K562 (cell line): ENCODE results near the gene EEF2. TPM values are rescaled to one million over a fixed set of nuclear protein-coding genes. Genes with fewer than 3 reads are reported as not detected.
"Not testable (repeated sequence)": the region's sequence is repeated elsewhere in the genome, so short reads cannot be mapped to it uniquely, and the experiment has no call there.

Experiments used
- ATAC-seq: fragments of 200-7000 bp; cut with Tn5 transposase; 3 replicates; pipeline ENCODE4 v1.9.1; 2020; ENCODE audit warnings: moderate library complexity
- BruUV-seq: library from RNA; stranded (reverse); fragments of 400-500 nt; replicated peaks from 2 replicates; lab custom pipeline; 2021; lab: Mats Ljungman, UMichigan
- CTCF ChIA-PET: fragments of 300-600 bp; formaldehyde crosslinking; extraction: SDS; loops from one replicate; lab custom pipeline; 2021; ENCODE audit warnings: low intra/inter-chr PET ratio; lab: Yijun Ruan, JAX
- POLR2A ChIA-PET: fragments of 300-600, 350-650 bp; sonication (Branson Sonifier 250); formaldehyde crosslinking; extraction: SDS; loops from one replicate; lab custom pipeline; 2021; ENCODE audit warnings: antibody characterized with exemption, inconsistent platforms; lab: Yijun Ruan, JAX
- DNase-seq, 4 experiments: peaks; one replicate each; pipeline versions ENCODE4 v3.0.0 to v3.0.0-alpha.2; 2011 to 2018; ENCODE audit warnings: low spot score in 3 of 4, mixed read lengths in 3 of 4; ENCODE audit errors: extremely low read depth in 1 of 4
- FAIRE-seq: peaks from 2 replicates; lab custom pipeline; 2011; peaks lifted over from hg19 to GRCh38; lab: Jason Lieb, UNC
- H2AFZ ChIP-seq: 2 replicates; pipeline ENCODE4 v1.6.0; 2011; ENCODE audit warnings: low read depth, low read length, control low read depth, inconsistent platforms
- H3K27ac ChIP-seq: fragments of 200-600 bp; 3 replicates; pipeline ENCODE4 v1.8.0; 2011; ENCODE audit warnings: low read depth, mild to moderate bottlenecking, control low read depth, inconsistent platforms, low read length, moderate library complexity, mixed read lengths; ENCODE audit errors: extremely low read depth
- H3K27me3 ChIP-seq, 2 experiments: fragments of 300-600 bp in 1 of 2; 2 replicates in 1 of 2; 3 replicates in 1 of 2; pipeline versions ENCODE4 v1.6.0 to v1.8.0; 2011; ENCODE audit warnings: inconsistent platforms in 2 of 2, low read length in 2 of 2, mild to moderate bottlenecking in 1 of 2, mixed read lengths in 1 of 2, moderate library complexity in 1 of 2; ENCODE audit not compliant: control insufficient read depth in 2 of 2, insufficient read depth in 2 of 2
- H3K36me3 ChIP-seq: fragments of 300-600 bp; 3 replicates; pipeline ENCODE4 v1.8.0; 2011; ENCODE audit warnings: mild to moderate bottlenecking, low read length, inconsistent platforms; ENCODE audit not compliant: control insufficient read depth, insufficient read depth
- H3K4me1 ChIP-seq, 2 experiments: fragments of 200-600 bp in 1 of 2; replicated peaks in 1 of 2; 2 replicates in 1 of 2; 3 replicates in 1 of 2; pipeline versions ENCODE4 v1.5.1 to v1.8.0; 2011; ENCODE audit warnings: inconsistent platforms in 2 of 2, low read length in 2 of 2, mild to moderate bottlenecking in 1 of 2, mixed read lengths in 1 of 2, moderate library complexity in 1 of 2; ENCODE audit not compliant: control insufficient read depth in 2 of 2, insufficient read depth in 2 of 2
- H3K4me2 ChIP-seq: 2 replicates; pipeline ENCODE4 v1.6.1; 2011; ENCODE audit warnings: low read length, control low read depth, inconsistent platforms, mixed read lengths; ENCODE audit not compliant: insufficient read depth
- H3K4me3 ChIP-seq: fragments of 200-600 bp; sonication (generic), shearing (Covaris generic); 2 replicates; pipeline ENCODE4 v1.5.1; 2016; ENCODE audit warnings: control low read depth, inconsistent platforms
- H3K79me2 ChIP-seq: fragments of 200-600 bp; 3 replicates; pipeline ENCODE4 v1.8.0; 2011; ENCODE audit warnings: low read length, inconsistent platforms; ENCODE audit not compliant: control insufficient read depth, insufficient read depth
- H3K9ac ChIP-seq, 2 experiments: 2 replicates each; pipeline versions ENCODE4 v1.6.0 to v1.6.1; 2011; ENCODE audit warnings: low read depth in 2 of 2, low read length in 2 of 2, control low read depth in 1 of 2, inconsistent platforms in 1 of 2, mild to moderate bottlenecking in 1 of 2, mixed read lengths in 1 of 2; ENCODE audit not compliant: insufficient read depth in 1 of 2
- H3K9me1 ChIP-seq: one replicate; pipeline ENCODE4 v1.6.0; 2011; ENCODE audit warnings: inconsistent platforms, mild to moderate bottlenecking, low read length, moderate library complexity; ENCODE audit not compliant: control insufficient read depth, insufficient read depth
- H3K9me3 ChIP-seq: replicated peaks from 2 replicates; pipeline ENCODE4 v1.5.1; 2011; ENCODE audit warnings: low read depth, low read length, inconsistent platforms; ENCODE audit not compliant: control insufficient read depth, insufficient read depth
- H4K20me1 ChIP-seq: replicated peaks from 2 replicates; pipeline ENCODE4 v1.6.1; 2011; ENCODE audit warnings: low read length, inconsistent platforms, mixed read lengths; ENCODE audit not compliant: control insufficient read depth, insufficient read depth
- ADNP ChIP-seq: fragments of 200-800 bp; sonication (Bioruptor generic); IDR thresholded peaks from 2 replicates; pipeline ENCODE4 v1.6.1; 2016; ENCODE audit warnings: missing genetic modification characterization, missing compliant biosample characterization
- ETV5 ChIP-seq: sonication (generic); formaldehyde crosslinking; IDR thresholded peaks from 2 replicates; pipeline ENCODE4 v1.4.0; 2020; ENCODE audit warnings: low read depth, mild to moderate bottlenecking, missing genetic modification reagents
- HDAC1 ChIP-seq, 2 experiments: fragments of 450-650 bp; IDR thresholded peaks; 2 replicates each; pipeline ENCODE4 v1.6.1; 2016 to 2017; ENCODE audit warnings: inconsistent platforms in 1 of 2, mild to moderate bottlenecking in 1 of 2, moderate library complexity in 1 of 2
- HDAC2 ChIP-seq: fragments of 450-650 bp; IDR thresholded peaks from 2 replicates; pipeline ENCODE4 v1.6.1; 2016; ENCODE audit warnings: mild to moderate bottlenecking
- KDM1A ChIP-seq, 2 experiments: fragments of 450-650 bp; IDR thresholded peaks; 2 replicates each; pipeline ENCODE4 v1.6.1; 2016; ENCODE audit warnings: mild to moderate bottlenecking in 2 of 2
- MIER1 ChIP-seq: fragments of 450-650 bp; IDR thresholded peaks from 2 replicates; pipeline ENCODE4 v1.6.1; 2016; ENCODE audit warnings: antibody characterized with exemption, mild to moderate bottlenecking, low read depth
- RCOR1 ChIP-seq, 2 experiments: IDR thresholded peaks; 2 replicates each; pipeline ENCODE4 v1.6.1; 2012; ENCODE audit warnings: low read depth in 2 of 2, low read length in 2 of 2, borderline replicate concordance in 1 of 2, improper control_type of control experiment in 1 of 2
- SMARCA5 ChIP-seq: fragments of 450-650 bp; IDR thresholded peaks from 2 replicates; pipeline ENCODE4 v1.6.1; 2016
- TRIM28 ChIP-seq: fragments of 450-650 bp; IDR thresholded peaks from 2 replicates; pipeline ENCODE4 v1.6.1; 2017
- ZBTB26 ChIP-seq: fragments of 450-650 bp; formaldehyde crosslinking; IDR thresholded peaks from 2 replicates; pipeline ENCODE4 v1.4.0; 2022; ENCODE audit warnings: missing genetic modification characterization
- ZFX ChIP-seq: sonication (generic); formaldehyde crosslinking; IDR thresholded peaks from 2 replicates; pipeline ENCODE4 v1.8.0; 2022; ENCODE audit warnings: mild to moderate bottlenecking, missing genetic modification reagents, moderate library complexity
- ZNF121 ChIP-seq: sonication (generic); formaldehyde crosslinking; conservative IDR thresholded peaks from 2 replicates; pipeline ENCODE4 v1.8.0; 2022; ENCODE audit warnings: missing genetic modification reagents
- ZNF512 ChIP-seq: IDR thresholded peaks from 2 replicates; pipeline ENCODE4 v1.6.1; 2016; ENCODE audit warnings: missing genetic modification characterization, missing compliant biosample characterization
- ZNF766 ChIP-seq: fragments of 200-800 bp; sonication (Bioruptor generic); conservative IDR thresholded peaks from 2 replicates; pipeline ENCODE4 v1.6.1; 2016; ENCODE audit warnings: missing genetic modification characterization, missing compliant biosample characterization
- WGBS: fragments of 100-300 bp; shearing (Covaris generic); methylation state at CpG from one replicate; pipeline ENCODE4 v1.1.6; 2016; ENCODE audit warnings: low coverage, mixed read lengths; ENCODE audit not compliant: insufficient coverage; ENCODE audit errors: missing lambda C conversion rate; 5-methylcytosine and 5-hydroxymethylcytosine counted together
- in situ Hi-C: fragments of 300-500 bp; cut with MboI; formaldehyde crosslinking; loops from 4 replicates; pipeline ENCODE4 v1.15.0; 2018; ENCODE audit warnings: inconsistent platforms, mixed read lengths
- intact Hi-C: fragments of 100-400 bp; cut with micrococcal nuclease; formaldehyde crosslinking; loops from 2 replicates; pipeline ENCODE4 v1.14.2; 2022
- polyA plus RNA-seq, 8 experiments: library from polyadenylated mRNA; depleted of rRNA in 4 of 8; stranded (reverse) in 5 of 8; unstranded in 3 of 8; fragments of >200 nt; fragmentation: Nextera tagmentation in 2 of 8; fragmentation: Illumina TruSeq in 1 of 8; extraction: Ambion mirVana in 2 of 8; extraction: Trizol in 1 of 8; gene quantifications; 2 replicates each; pipeline versions ENCODE4 v1.2.1 to v1.2.3, GENCODE V29; 2011 to 2014; ENCODE audit warnings: inconsistent platforms in 1 of 8, missing spikeins in 1 of 8
- total RNA-seq, 7 experiments: library from RNA; depleted of rRNA in 6 of 7; stranded (reverse); fragments of >200 nt in 6 of 7; fragmentation: Illumina TruSeq in 2 of 7; extraction: Trizol in 2 of 7; gene quantifications; 2 replicates each; pipeline versions ENCODE4 v1.2.1 to v1.2.3, GENCODE V29; 2011 to 2021; ENCODE audit warnings: low replicate concordance in 1 of 7

EEF2 gene
- total and polyA plus RNA-seq, 9 of the 15 experiments (the other 6 are each of a cell fraction or from before 2014, with no cell fraction given), result 372 to 3,003 (median 1,453) TPM

- BruUV-seq, H3K9ac ChIP-seq, CTCF ChIA-PET, H2AFZ ChIP-seq, DNase-seq, ATAC-seq, H3K4me3 ChIP-seq, intact Hi-C loops, FAIRE-seq, H4K20me1 ChIP-seq, H3K9me3 ChIP-seq, in situ Hi-C loops, H3K27me3 ChIP-seq, H3K79me2 ChIP-seq, H3K9me1 ChIP-seq, H3K36me3 ChIP-seq: not testable (repeated sequence)
- TF ChIP-seq HDAC1 (IDR thresholded peaks at IDR 0.05), result peak in 1 of 2 experiments; percentile 84; a peak in 2 of 4 replicates
- TF ChIP-seq ZNF512 (tag), result peak; percentile 86
- peak; percentile 33; the same call in 1 of the 2 replicates for TF ChIP-seq MIER1
- TF ChIP-seq SMARCA5, result peak; percentile 65; the same call in 1 of the 2 replicates
- TF ChIP-seq KDM1A (IDR thresholded peaks at IDR 0.05), result peak; percentile 95
- peak; percentile 12; the same call in 1 of the 2 replicates for TF ChIP-seq ETV5 (CRISPR knock-in tag)
- peak; percentile 79 for TF ChIP-seq HDAC2
- TF ChIP-seq ZNF766, result 0 out of 2 replicates have a peak, but pooled peaks have one; percentile 11
- TF ChIP-seq RCOR1 (IDR thresholded peaks at IDR 0.05; ENCODE audit: borderline replicate concordance in 1 of 2, low read depth in 2 of 2, low read length in 2 of 2), result peak in 1 of 2 experiments; percentile 72; a peak in 2 of 4 replicates
- TF ChIP-seq ZFX (CRISPR knock-in tag), result 0 out of 2 replicates have a peak, but pooled peaks have one; percentile 37
- 0 out of 2 replicates have a peak, but pooled peaks have one; percentile 1 for TF ChIP-seq ADNP (tag)
- peak; percentile 76; the same call in 1 of the 2 replicates for TF ChIP-seq ZBTB26
- peak; percentile 83 for TF ChIP-seq ZNF121 (CRISPR knock-in tag)
- TF ChIP-seq TRIM28, result 0 out of 2 replicates have a peak, but pooled peaks have one; percentile 28
- 24% methylated on average over 9 of the region's 9 CpGs for WGBS
- Histone ChIP-seq H3K4me2 (peak overlapping the region; percentile 52), H3K27ac (peak overlapping the region; percentile 45; the same call in 1 of the 3 replicates), H3K4me1 (peaks cover 33 to 65% of the 10 kb centered on the region in 2 experiments)
- POLR2A ChIA-PET, result interaction anchor here (1.8 kb wide), 1 partner anchor 23 kb away, joined by 6 read pairs; no protein-coding TSS in a partner anchor
These were observed 32.4 kb downstream of the EEF2 start for GRCh38 chr19:3952755-3953276.
